ENCODE data around the gene SANBR.

The SANBR gene

GRCh38 chr2:61089797-61090196 lies 24.1 kb downstream of the SANBR start:
- in situ Hi-C loops (cut with MboI; ENCODE audit: low sequenced_read_pairs), result no loop called here

GRCh38 chr2:61090386-61090921 lies 24.8 kb downstream of the SANBR start:
- in situ Hi-C loops (cut with MboI; ENCODE audit: low sequenced_read_pairs), result no loop called here

GRCh38 chr2:61091485-61091884 lies 25.8 kb downstream of the SANBR start:
- in situ Hi-C loops (cut with MboI; ENCODE audit: low sequenced_read_pairs), result no loop called here

- in situ Hi-C loops (cut with MboI; ENCODE audit: low sequenced_read_pairs), result no loop called here
These were observed 30.8 kb downstream of the SANBR start for GRCh38 chr2:61096438-61096837.

- in situ Hi-C loops (cut with MboI; ENCODE audit: low sequenced_read_pairs), result no loop called here
These were observed 35.1 kb downstream of the SANBR start for GRCh38 chr2:61100801-61101200.

- in situ Hi-C loops (cut with MboI; ENCODE audit: low sequenced_read_pairs), result no loop called here
These were observed 43.6 kb downstream of the SANBR start for GRCh38 chr2:61109291-61109690.

GRCh38 chr2:61111708-61112107 lies 46.0 kb downstream of the SANBR start:
- in situ Hi-C loops (cut with MboI; ENCODE audit: low sequenced_read_pairs), result no loop called here

GRCh38 chr2:61114147-61114546 lies 48.5 kb downstream of the SANBR start:
- in situ Hi-C loops (cut with MboI; ENCODE audit: low sequenced_read_pairs), result no loop called here
